GM18519 (cell line): ENCODE measurements around the gene ZFYVE19.
"Not testable (repeated sequence)": the region's sequence is repeated elsewhere in the genome, so short reads cannot be mapped to it uniquely, and the experiment has no call there.

Experiments used
- ATAC-seq: cut with Tn5 transposase; IDR thresholded peaks from one replicate; pipeline ENCODE4 v1.9.1; 2021; ENCODE audit warnings: mild to moderate bottlenecking, moderate library complexity; ENCODE audit not compliant: unreplicated experiment, low FRiP score

ZFYVE19 gene

DNA sequence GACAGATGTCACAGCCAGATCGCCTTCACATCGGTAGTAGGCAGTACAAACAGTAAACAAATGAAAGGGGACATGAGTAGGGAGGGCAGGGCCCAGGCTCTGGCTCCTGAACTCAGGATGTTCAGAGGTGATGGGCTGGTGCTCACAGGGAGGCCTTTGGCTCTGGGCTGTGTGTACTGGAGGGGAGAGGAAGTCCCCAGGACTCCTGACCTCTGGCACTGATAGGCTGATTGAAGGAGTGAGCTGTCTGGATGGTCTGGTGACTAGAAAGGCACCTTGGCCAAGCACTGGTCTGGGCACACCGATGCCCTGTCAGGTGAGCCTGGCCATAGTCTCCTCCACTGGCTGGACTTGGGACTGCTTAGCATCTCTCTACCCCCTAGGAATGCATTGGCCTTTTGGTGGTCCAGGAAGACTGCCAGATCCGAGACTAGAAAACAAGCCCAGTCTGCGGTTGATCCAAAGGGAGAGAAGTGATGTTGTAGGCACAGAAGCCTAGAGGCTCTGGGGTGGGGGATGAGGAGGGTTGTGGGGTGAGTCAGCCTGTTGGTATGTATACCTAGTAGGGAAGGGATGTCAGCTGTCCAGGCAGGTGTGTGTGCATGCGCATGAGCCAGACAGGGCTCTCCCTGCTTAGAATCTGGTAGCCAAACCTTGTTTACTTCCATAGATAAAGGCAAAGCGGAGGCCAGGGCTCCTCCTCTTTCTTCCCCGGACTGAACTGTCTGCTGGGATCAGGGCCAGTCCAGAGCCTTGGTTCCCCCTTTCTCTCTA is 38.8 kb downstream of the ZFYVE19 start:
- no peak for ATAC-seq

DNA sequence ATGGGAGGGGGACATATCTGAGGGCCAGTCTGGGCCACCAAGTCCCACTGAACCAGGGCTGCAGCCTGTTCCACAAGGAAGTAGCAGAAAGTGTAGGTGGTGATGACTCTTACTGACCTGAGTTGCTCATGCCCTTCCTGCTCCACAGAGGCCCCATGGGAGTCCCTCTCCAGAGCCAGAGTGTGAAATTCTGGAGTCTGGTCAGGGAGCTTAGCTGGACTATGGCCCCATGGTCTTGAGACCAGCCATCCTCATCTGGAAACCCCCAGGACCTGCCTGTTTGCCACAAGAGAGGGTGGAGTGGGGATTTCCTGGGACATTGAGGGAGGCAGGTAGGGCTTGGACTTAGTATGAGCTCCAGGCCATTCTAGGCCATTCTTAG is 39.9 kb downstream of the ZFYVE19 start:
- ATAC-seq = no peak

DNA sequence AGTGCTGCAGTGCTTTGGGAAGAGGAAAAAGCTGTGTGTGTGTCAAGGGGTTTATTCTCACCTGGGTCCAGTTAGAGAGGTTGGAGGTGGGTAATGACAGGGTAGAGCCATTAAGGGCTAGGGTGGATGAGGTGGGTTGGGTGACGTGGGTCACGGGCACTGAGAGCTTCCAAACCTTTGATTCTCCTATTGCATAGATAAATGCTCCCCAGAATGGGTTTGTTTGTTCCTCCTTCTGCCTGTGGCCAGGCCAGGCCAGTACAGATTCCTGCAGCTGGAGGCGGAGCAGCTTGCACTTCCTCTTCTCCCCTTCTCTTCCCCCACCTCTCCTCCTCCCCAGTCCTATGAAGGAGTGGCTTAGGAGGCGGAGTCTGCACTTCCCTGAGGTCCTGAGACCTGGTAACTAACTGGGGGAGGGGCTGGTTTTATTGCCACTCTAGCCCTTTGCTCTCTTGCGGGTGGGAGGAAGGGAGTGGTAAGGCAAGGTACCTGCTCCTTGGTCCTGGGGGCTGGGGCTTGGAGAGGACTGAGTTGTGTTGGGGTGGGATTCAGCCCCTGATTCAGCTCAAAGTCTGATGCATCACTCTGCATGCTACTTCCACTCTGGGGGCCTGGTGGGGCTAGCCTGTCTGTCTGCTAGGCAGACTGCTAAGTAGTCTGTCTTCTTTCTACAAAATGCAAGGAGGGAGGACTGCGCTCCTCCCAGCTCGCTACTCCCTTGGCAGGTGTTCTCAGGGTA is 40.5 kb downstream of the ZFYVE19 start:
- ATAC-seq = no peak

DNA sequence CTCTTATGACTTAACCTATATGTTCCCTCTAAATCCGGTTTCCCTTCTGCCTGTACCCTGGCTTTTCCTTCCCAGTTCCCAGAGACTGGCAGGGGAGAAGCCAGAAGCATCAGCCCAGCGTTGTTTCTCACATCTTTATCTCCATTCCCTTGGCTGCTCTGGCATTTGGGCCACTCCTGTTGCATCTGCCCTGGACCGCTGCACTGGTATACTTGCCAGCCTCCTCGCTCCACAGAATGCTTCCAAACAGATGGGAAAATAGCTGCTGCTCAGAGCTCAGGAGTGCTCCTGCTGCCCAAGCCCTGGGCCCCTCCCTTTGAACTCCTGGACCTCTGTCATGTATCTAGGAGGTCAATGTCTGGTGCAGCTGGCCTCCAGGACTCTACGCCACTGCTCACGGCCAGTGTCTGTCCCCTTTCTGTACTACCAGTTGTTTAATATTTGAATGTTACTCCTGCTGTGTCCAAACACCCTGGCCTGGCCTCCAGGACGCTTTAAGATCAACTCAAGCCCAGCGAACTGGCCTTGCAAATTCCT is 43.8 kb downstream of the ZFYVE19 start:
- no peak for ATAC-seq

DNA sequence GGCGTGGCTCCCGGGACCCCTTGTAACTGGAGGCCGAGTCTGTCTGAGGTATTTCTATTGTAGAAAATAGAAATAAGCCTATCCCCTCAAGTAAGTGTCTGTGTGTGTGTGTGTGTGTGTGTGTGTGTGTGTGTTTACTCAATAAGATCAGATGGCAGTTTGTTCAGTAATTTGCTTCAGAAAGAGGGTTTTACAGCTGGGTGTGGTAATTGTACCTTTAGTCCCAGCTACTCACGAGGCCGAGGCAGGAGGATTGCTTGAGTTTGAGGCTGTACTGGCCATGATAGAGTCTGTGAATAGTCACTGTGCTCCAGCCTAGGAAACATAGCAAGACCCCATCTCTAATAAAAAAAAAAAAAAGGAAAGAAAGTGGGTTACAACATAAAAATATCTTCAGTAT is 45.6 kb downstream of the ZFYVE19 start:
- ATAC-seq = no peak

DNA sequence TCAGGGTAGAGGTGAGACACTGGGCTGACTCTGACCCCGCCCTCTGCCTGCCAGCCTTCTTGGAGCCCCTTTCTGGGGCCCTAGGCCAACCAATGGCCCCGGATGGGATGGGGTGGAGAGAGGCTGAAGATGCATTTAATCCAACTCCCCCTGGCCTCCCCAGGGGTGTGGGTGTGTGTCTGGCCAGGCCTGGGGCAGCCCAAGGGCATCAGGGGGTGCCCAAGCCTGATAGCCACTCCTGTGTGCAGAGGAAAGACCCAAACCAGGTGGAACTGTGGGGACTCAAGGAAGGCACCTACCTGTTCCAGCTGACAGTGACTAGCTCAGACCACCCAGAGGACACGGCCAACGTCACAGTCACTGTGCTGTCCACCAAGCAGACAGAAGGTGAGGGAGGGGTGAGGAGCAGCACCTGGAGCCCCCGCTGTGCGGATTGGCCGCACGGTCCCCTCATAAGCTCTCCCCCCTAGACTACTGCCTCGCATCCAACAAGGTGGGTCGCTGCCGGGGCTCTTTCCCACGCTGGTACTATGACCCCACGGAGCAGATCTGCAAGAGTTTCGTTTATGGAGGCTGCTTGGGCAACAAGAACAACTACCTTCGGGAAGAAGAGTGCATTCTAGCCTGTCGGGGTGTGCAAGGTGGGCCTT is 46.5 kb downstream of the ZFYVE19 start:
- ATAC-seq = no peak

DNA sequence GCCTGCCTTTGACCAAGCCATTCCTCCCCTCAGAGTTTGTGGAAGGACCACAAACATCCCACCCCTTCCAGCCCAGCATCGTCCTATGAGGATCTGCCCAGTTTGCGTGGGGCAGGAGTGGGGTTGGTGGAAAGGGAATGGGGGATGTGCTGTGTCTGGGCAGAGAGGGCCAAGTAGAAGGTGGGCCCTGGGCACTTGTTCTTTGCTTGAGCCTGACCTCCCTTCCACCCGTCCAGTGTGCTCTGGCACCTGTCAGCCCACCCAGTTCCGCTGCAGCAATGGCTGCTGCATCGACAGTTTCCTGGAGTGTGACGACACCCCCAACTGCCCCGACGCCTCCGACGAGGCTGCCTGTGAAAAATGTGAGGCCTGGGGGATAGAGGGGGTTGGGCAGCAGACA is 47.3 kb downstream of the ZFYVE19 start:
- ATAC-seq = no peak

DNA sequence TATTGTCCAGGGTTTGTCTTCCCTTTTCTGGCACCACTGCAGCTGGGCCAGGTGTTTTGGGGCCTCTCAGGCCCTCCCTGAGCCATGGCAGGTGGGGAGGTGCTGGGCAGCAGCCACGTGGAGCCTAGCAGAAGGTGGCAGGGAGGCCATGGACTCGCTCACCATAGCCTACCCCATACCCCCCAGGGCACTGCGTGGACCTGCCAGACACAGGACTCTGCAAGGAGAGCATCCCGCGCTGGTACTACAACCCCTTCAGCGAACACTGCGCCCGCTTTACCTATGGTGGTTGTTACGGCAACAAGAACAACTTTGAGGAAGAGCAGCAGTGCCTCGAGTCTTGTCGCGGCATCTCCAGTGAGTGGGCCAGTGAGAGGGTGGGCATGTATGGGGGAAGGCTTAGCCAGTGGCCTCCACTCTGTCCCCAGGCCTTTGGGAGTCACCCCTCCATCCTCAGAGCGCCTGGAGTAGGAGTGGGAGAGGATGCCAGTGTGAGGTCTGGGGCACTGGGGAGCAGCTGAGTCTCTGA is 48.9 kb downstream of the ZFYVE19 start:
- no peak for ATAC-seq

DNA sequence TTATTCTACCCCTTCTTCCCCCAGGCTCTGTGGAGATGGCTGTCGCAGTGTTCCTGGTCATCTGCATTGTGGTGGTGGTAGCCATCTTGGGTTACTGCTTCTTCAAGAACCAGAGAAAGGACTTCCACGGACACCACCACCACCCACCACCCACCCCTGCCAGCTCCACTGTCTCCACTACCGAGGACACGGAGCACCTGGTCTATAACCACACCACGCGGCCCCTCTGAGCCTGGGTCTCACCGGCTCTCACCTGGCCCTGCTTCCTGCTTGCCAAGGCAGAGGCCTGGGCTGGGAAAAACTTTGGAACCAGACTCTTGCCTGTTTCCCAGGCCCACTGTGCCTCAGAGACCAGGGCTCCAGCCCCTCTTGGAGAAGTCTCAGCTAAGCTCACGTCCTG is 49.9 kb downstream of the ZFYVE19 start:
- ATAC-seq = no peak

DNA sequence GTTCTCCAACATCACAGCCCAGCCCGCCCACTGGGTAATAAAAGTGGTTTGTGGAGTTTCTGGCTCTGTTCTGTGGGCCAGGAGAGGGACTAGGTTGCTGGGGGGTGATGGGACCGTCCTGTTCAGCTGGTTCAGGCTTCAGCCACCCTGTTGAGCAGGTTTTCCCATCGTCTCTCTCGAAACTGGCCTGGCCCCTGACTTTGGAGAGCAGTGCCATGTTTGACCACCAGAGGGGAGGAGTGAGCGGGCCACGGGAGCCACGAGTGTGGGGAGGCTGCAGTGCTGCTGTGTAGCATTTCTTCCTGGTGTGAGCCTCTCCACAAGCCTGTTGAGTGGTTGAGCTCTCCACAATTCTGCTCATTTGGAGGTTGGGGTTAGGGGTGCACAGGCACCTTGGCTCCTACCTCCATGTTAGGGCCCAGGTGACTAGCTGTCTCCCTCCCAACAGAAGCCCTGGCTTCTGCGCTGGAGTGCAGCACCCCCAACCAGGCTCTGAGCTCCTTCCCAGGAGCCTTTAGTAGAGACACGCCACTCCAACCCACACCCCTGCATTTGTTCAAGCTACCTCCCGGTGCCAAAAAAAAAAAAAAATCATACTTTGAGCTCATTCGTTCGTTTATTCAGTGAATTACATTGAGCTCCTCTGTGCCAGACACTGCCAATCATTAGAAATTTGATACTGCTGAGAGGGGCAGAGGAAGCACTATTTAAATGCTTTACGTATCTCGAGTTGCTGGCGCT is 50.9 kb downstream of the ZFYVE19 start:
- no peak for ATAC-seq

DNA sequence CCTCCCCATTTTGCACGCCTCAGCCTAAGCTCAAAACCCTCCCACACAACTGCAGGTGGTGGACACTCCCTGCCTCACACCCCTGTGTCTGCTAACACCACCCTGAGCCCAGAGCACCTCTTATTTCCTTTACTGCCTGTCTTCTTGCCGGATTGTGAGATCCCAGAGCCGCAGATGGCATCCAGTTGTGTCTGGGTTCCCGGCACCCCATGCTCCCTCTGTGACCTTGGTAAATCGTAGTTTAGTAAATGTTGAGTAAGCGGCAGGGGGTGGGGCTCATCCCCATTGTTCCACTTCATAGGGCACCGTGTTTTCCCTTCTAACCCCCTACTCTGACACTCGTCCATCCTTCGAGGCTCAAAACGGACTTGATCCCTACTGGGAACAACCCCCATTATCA is 51.8 kb downstream of the ZFYVE19 start:
- no peak for ATAC-seq

DNA sequence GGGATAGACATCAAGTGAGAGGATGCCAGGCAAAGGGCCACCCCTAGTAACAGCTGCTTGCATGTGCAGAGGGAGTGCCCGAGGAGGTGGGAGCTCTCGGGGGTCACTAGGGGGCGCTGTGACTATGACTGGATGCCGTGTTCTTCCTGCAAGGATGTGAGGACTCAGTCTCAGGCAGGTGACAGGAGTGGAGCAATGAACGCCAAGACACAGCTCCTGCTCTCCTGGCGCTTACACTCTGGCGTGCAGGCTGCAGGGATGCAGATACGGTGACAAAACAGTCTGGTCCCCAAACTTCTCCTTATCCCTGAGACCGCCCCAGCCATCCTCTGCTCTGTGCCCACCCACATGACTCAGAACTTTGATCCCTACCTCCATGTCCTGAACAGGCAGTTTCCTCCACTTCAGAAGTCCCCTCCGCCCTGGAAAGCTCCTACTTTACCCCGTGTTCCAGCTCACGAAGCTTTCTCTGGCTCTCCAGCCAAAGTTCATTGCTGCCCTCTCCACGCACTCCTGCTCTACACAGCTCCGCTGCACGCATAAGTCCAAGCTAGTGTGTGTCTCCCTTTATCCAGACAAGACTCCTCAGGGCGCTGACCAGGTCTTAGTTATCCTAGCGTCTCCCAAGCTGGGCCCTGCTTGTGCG is 52.4 kb downstream of the ZFYVE19 start:
- no peak for ATAC-seq

DNA sequence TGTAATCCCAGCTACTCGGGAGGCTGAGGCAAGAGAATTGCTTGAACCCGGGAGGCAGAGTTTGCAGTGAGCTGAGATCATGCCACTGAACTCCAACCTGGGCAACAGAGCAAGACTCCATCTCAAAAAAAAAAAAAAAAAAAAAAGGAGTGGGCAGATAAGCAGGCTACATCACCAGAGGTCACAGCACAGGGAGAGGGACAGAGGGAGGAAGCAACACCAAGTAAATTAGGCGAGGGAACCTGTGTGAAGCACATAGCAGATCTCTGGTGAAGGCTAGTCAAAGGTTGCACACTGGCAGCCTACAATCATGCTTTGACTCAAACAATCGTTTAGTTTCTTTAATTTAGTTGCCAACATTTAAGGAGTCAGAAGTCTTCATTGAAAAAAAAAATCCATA is 54.3 kb downstream of the ZFYVE19 start:
- not testable (repeated sequence) for ATAC-seq

DNA sequence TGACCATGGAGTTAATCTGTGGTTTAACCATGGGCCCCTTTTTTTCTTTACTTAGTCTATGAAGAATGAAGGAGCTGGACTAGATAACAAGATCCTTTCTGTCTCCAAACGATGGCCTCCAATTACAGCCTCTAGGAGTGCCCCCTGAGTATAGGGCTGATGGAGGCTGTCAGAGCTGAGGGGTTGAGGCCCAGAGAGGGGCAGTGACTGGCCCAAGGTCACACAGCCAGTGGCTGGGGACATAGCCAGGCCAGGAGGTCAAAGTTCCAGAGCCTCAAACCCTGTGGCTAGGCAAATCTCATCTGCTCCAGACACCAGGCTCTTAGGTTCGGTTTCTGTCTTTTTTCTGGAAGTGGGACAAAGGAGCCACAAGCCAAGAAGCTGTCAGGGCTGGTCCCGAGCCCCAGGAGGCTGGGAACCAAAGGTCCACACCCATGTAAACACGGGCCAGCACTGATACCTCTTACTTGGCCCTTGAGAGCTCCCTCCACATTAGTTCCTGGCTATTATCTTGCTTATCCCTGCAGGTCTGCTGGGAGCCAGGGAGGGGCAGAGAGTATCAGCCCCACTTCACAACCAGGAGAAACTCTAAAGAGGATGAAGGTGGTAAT is 56.9 kb downstream of the ZFYVE19 start:
- no peak for ATAC-seq
